H9 (cell line): ENCODE data around the gene KRT35. TPM values are rescaled to one million over a fixed set of nuclear protein-coding genes. Genes with fewer than 3 reads are reported as not detected.

ENCODE experiments used
- DNase-seq: peaks from one replicate; pipeline ENCODE4 v3.0.0-alpha.2; 2017
- H2AFZ ChIP-seq: one replicate; pipeline ENCODE4 v1.6.1; 2013; ENCODE audit warnings: mild to moderate bottlenecking, low read length, control low read depth, moderate library complexity
- H2AK5ac ChIP-seq: 2 replicates; pipeline ENCODE4 v1.6.1; 2013; ENCODE audit warnings: low read length, control low read depth, mixed read lengths; ENCODE audit not compliant: insufficient read length
- H2BK120ac ChIP-seq: one replicate; pipeline ENCODE4 v1.6.1; 2013; ENCODE audit warnings: low read depth, mild to moderate bottlenecking, low read length, control low read depth, inconsistent platforms; ENCODE audit not compliant: poor library complexity, severe bottlenecking
- H2BK12ac ChIP-seq: 2 replicates; pipeline ENCODE4 v1.6.1; 2013; ENCODE audit warnings: low read length, control low read depth, mixed read lengths, low read depth; ENCODE audit not compliant: insufficient read length
- H2BK15ac ChIP-seq: 2 replicates; pipeline ENCODE4 v1.6.1; 2013; ENCODE audit warnings: low read depth, low read length, control low read depth
- H2BK20ac ChIP-seq: one replicate; pipeline ENCODE4 v1.6.1; 2013; ENCODE audit warnings: low read depth, mild to moderate bottlenecking, low read length, control low read depth, inconsistent platforms; ENCODE audit not compliant: poor library complexity, severe bottlenecking
- H2BK5ac ChIP-seq: 2 replicates; pipeline ENCODE4 v1.6.1; 2013; ENCODE audit warnings: low read length, control low read depth, mixed read lengths; ENCODE audit not compliant: insufficient read length
- H3K14ac ChIP-seq: 2 replicates; pipeline ENCODE4 v1.6.1; 2013; ENCODE audit warnings: low read length, control low read depth; ENCODE audit not compliant: insufficient read depth
- H3K18ac ChIP-seq: 2 replicates; pipeline ENCODE4 v1.6.1; 2013; ENCODE audit warnings: low read depth, mild to moderate bottlenecking, mixed read lengths, low read length, control low read depth; ENCODE audit not compliant: insufficient read length
- H3K23ac ChIP-seq: 2 replicates; pipeline ENCODE4 v1.6.1; 2013; ENCODE audit warnings: low read length, control low read depth, mixed read lengths, low read depth; ENCODE audit not compliant: insufficient read length
- H3K23me2 ChIP-seq: 2 replicates; pipeline ENCODE4 v1.6.1; 2013; ENCODE audit warnings: low read depth, mild to moderate bottlenecking, mixed read lengths, low read length, control low read depth; ENCODE audit not compliant: insufficient read length, poor library complexity, severe bottlenecking
- H3K27ac ChIP-seq: 2 replicates; pipeline ENCODE4 v1.5.1; 2013; ENCODE audit warnings: low read length, control low read depth, mixed read lengths, low read depth; ENCODE audit not compliant: insufficient read length
- H3K27me3 ChIP-seq: 2 replicates; pipeline ENCODE4 v1.6.1; 2013; ENCODE audit warnings: low read length, control low read depth, inconsistent platforms; ENCODE audit not compliant: insufficient read depth
- H3K4ac ChIP-seq: 2 replicates; pipeline ENCODE4 v1.6.1; 2013; ENCODE audit warnings: low read depth, mild to moderate bottlenecking, control low read depth, inconsistent platforms, low read length, moderate library complexity
- H3K4me1 ChIP-seq: 2 replicates; pipeline ENCODE4 v1.6.1; 2013; ENCODE audit warnings: low read length, control low read depth, inconsistent platforms; ENCODE audit not compliant: insufficient read depth
- H3K4me2 ChIP-seq: 2 replicates; pipeline ENCODE4 v1.6.1; 2013; ENCODE audit warnings: low read length, control low read depth, mixed read lengths; ENCODE audit not compliant: insufficient read length, insufficient read depth
- H3K56ac ChIP-seq: 2 replicates; pipeline ENCODE4 v1.6.1; 2013; ENCODE audit warnings: low read depth, mild to moderate bottlenecking, mixed read lengths, low read length, control low read depth; ENCODE audit not compliant: insufficient read length
- H3K79me1 ChIP-seq: 2 replicates; pipeline ENCODE4 v1.6.1; 2013; ENCODE audit warnings: low read depth, mild to moderate bottlenecking, moderate library complexity, low read length, control low read depth, inconsistent platforms; ENCODE audit not compliant: insufficient read depth, poor library complexity, severe bottlenecking
- H3K79me2 ChIP-seq: 2 replicates; pipeline ENCODE4 v1.6.1; 2013; ENCODE audit warnings: low read length, control low read depth, inconsistent platforms; ENCODE audit not compliant: insufficient read depth
- H3K9ac ChIP-seq: 2 replicates; pipeline ENCODE4 v1.6.1; 2013; ENCODE audit warnings: low read length, control low read depth, mixed read lengths; ENCODE audit not compliant: insufficient read length; ENCODE audit errors: extremely low read depth
- H3K9me3 ChIP-seq: one replicate; pipeline ENCODE4 v1.6.1; 2013; ENCODE audit warnings: low read depth, low read length, inconsistent platforms; ENCODE audit not compliant: control insufficient read depth
- H3T11ph ChIP-seq: one replicate; pipeline ENCODE4 v1.6.1; 2013; ENCODE audit warnings: mild to moderate bottlenecking, low read length, control low read depth, inconsistent platforms
- H4K20me1 ChIP-seq: one replicate; pipeline ENCODE4 v1.6.1; 2013; ENCODE audit not compliant: control insufficient read depth, insufficient read length, insufficient read depth
- H4K5ac ChIP-seq: 2 replicates; pipeline ENCODE4 v1.6.1; 2013; ENCODE audit warnings: low read depth, mild to moderate bottlenecking, mixed read lengths, low read length, control low read depth; ENCODE audit not compliant: insufficient read length
- H4K8ac ChIP-seq: replicated peaks from 2 replicates; pipeline ENCODE4 v1.6.1; 2013; ENCODE audit warnings: low read length, control low read depth, mixed read lengths, low read depth; ENCODE audit not compliant: insufficient read length
- H4K91ac ChIP-seq: 2 replicates; pipeline ENCODE4 v1.6.1; 2013; ENCODE audit warnings: low read depth, mild to moderate bottlenecking, moderate library complexity, mixed read lengths, low read length, control low read depth; ENCODE audit not compliant: insufficient read length
- H3K27ac Mint-ChIP-seq, 3 experiments: 2 replicates in 2 of 3; 3 replicates in 1 of 3; pipeline ENCODE4 v1.8.0; 2020 to 2021; ENCODE audit warnings: mixed read lengths in 3 of 3, mild to moderate bottlenecking in 1 of 3, moderate library complexity in 1 of 3
- H3K27me3 Mint-ChIP-seq: 2 replicates; pipeline ENCODE4 v1.8.0; 2021; ENCODE audit warnings: low read depth, mild to moderate bottlenecking, moderate library complexity, mixed read lengths
- H3K36me3 Mint-ChIP-seq, 3 experiments: 2 replicates in 2 of 3; 3 replicates in 1 of 3; pipeline ENCODE4 v1.8.0; 2020 to 2021; ENCODE audit warnings: low read depth in 3 of 3, mixed read lengths in 3 of 3; ENCODE audit not compliant: insufficient read depth in 1 of 3
- H3K4me1 Mint-ChIP-seq, 2 experiments: 2 replicates each; pipeline ENCODE4 v1.8.0; 2020; ENCODE audit warnings: mixed read lengths in 2 of 2
- H3K4me3 Mint-ChIP-seq, 2 experiments: 2 replicates in 1 of 2; 3 replicates in 1 of 2; pipeline ENCODE4 v1.8.0; 2020 to 2021; ENCODE audit warnings: mild to moderate bottlenecking in 2 of 2, mixed read lengths in 2 of 2, moderate library complexity in 1 of 2
- H3K9me3 Mint-ChIP-seq, 2 experiments: 2 replicates in 1 of 2; 3 replicates in 1 of 2; pipeline ENCODE4 v1.8.0; 2020; ENCODE audit warnings: mild to moderate bottlenecking in 2 of 2, mixed read lengths in 2 of 2, moderate library complexity in 1 of 2
- WGBS: extraction: QIAGEN DNeasy Blood & Tissue Kit; methylation state at CpG from one replicate; pipeline ENCODE4 v1.1.7; 2013; ENCODE audit warnings: missing lambda C conversion rate, low lambda C conversion rate, mixed read lengths; ENCODE audit not compliant: insufficient read length; ENCODE audit errors: extremely low coverage; 5-methylcytosine and 5-hydroxymethylcytosine counted together
- total RNA-seq: library from RNA; stranded (reverse); gene quantifications from 2 replicates; pipeline ENCODE4 v1.2.1, GENCODE V29; 2021
- TF ChIP-seq, protein P1 (sequence below): fragments of 200-600 bp; sonication (generic); conservative IDR thresholded peaks from 3 replicates; pipeline ENCODE4 v1.8.0; 2021; ENCODE audit warnings: antibody characterized with exemption, mild to moderate bottlenecking

The KRT35 gene
- total RNA-seq, 1 experiment from 2014 or later, result not detected

DNA sequence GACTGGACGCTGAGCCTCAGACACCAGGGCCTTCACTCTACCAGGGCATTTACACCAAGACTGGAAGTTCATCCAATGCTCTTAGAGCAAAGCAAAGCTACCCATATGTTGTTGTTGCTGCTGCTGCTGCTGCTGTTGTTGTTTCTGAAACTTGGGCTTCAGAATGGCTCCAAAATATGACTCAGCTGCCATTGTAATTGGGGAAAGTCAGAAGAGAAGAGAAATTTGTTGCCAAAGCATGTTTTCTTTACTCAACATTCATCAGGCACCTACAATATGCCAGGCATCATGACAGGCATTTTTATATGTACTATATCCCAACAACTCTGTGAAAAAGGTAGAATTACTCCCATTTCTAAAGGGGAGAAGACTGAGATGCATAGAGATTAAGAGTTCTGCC, 25.7 kb downstream of the KRT35 start:
- Histone ChIP-seq H2BK15ac (no peak overlapping the region), H3K18ac (no peak overlapping the region), H3K9me3 (peaks cover 12% of the 10 kb centered on the region), H4K5ac (no peak overlapping the region), H4K8ac (no peak overlapping the region), H2AK5ac (no peak overlapping the region), H3K9ac (no peak overlapping the region), H3K4me1 (no peaks in the 10 kb centered on the region), H3K56ac (no peak overlapping the region), H3K4ac (no peak overlapping the region), H3K23me2 (no peaks in the 10 kb centered on the region), H2AFZ (no peak overlapping the region), H4K20me1 (no peaks in the 10 kb centered on the region), H3K79me1 (no peaks in the 10 kb centered on the region), H2BK120ac (no peak overlapping the region), H2BK5ac (no peak overlapping the region), H3K27ac (no peak overlapping the region), H2BK12ac (no peak overlapping the region), H3K79me2 (no peaks in the 10 kb centered on the region), H3K4me2 (no peak overlapping the region), H2BK20ac (no peak overlapping the region), H4K91ac (no peak overlapping the region), H3K23ac (no peak overlapping the region), H3K27me3 (no peaks in the 10 kb centered on the region), H3T11ph (no peak overlapping the region), H3K14ac (no peak overlapping the region)
- DNase-seq, result no peak
- no peak overlapping the region for H3K4me3 Mint-ChIP-seq
- no peaks in the 10 kb centered on the region; a peak in 4 of 7 replicates for H3K36me3 Mint-ChIP-seq
- TF ChIP-seq, protein P1, sequence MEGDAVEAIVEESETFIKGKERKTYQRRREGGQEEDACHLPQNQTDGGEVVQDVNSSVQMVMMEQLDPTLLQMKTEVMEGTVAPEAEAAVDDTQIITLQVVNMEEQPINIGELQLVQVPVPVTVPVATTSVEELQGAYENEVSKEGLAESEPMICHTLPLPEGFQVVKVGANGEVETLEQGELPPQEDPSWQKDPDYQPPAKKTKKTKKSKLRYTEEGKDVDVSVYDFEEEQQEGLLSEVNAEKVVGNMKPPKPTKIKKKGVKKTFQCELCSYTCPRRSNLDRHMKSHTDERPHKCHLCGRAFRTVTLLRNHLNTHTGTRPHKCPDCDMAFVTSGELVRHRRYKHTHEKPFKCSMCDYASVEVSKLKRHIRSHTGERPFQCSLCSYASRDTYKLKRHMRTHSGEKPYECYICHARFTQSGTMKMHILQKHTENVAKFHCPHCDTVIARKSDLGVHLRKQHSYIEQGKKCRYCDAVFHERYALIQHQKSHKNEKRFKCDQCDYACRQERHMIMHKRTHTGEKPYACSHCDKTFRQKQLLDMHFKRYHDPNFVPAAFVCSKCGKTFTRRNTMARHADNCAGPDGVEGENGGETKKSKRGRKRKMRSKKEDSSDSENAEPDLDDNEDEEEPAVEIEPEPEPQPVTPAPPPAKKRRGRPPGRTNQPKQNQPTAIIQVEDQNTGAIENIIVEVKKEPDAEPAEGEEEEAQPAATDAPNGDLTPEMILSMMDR, result no peak
- peaks cover 3 to 13% of the 10 kb centered on the region in 2 experiments for H3K9me3 Mint-ChIP-seq
- H3K27ac Mint-ChIP-seq, result no peak overlapping the region
- peaks cover 12% of the 10 kb centered on the region for H3K27me3 Mint-ChIP-seq
- H3K4me1 Mint-ChIP-seq, result no peaks in the 10 kb centered on the region
- WGBS, result no CpG with 5 or more reads among the region's 1 CpG
